Lower lobe of right lung (tissue), 2 donors: ENCODE measurements around the gene PICALM. TPM values are rescaled to one million over a fixed set of nuclear protein-coding genes. Genes with fewer than 3 reads are reported as not detected.

Experiments
- ATAC-seq, 2 donors: fragments of 200-7000 bp; cut with Tn5 transposase; one replicate each; pipeline ENCODE4 v1.9.1; 2020 to 2022; ENCODE audit warnings: mild to moderate bottlenecking in 2 of 2, moderate library complexity in 2 of 2
- DNase-seq: peaks from one replicate; pipeline ENCODE4 v3.0.0-alpha.2; 2020
- H3K27ac ChIP-seq: fragments of 200-600 bp; one replicate; pipeline ENCODE4 v1.8.0; 2022
- H3K27me3 ChIP-seq: fragments of 200-600 bp; one replicate; pipeline ENCODE4 v1.8.0; 2022; ENCODE audit warnings: low read depth
- H3K36me3 ChIP-seq: fragments of 200-600 bp; one replicate; pipeline ENCODE4 v1.8.0; 2022; ENCODE audit warnings: mild to moderate bottlenecking
- H3K4me1 ChIP-seq: fragments of 200-600 bp; one replicate; pipeline ENCODE4 v1.8.0; 2022
- H3K4me3 ChIP-seq: fragments of 200-600 bp; one replicate; pipeline ENCODE4 v1.8.0; 2022; ENCODE audit warnings: mild to moderate bottlenecking
- H3K9me3 ChIP-seq: fragments of 200-600 bp; one replicate; pipeline ENCODE4 v1.8.0; 2022
- intact Hi-C: fragments of 100-400 bp; cut with DNase I; formaldehyde crosslinking; loops from one replicate; pipeline ENCODE4 v1.11.0; 2022
- total RNA-seq: library from RNA; stranded (reverse); fragmentation: NEBNext Ultra II Directional; extraction: Animal tissue kit (Norgen Biotek cat#: 25700); gene quantifications from one replicate; pipeline ENCODE4 v1.2.1, GENCODE V29; 2021
- TF ChIP-seq, protein P1 (sequence below): fragments of 200-600 bp; IDR thresholded peaks from one replicate; pipeline ENCODE4 v1.8.0; 2022; ENCODE audit warnings: antibody characterized with exemption, mild to moderate bottlenecking
- donor health status: DM: no; HTN: yes; CAD: no; lungs with severe emphysema.

Gene PICALM
- total RNA-seq, 1 donor from 2014 or later: 190 TPM

DNA sequence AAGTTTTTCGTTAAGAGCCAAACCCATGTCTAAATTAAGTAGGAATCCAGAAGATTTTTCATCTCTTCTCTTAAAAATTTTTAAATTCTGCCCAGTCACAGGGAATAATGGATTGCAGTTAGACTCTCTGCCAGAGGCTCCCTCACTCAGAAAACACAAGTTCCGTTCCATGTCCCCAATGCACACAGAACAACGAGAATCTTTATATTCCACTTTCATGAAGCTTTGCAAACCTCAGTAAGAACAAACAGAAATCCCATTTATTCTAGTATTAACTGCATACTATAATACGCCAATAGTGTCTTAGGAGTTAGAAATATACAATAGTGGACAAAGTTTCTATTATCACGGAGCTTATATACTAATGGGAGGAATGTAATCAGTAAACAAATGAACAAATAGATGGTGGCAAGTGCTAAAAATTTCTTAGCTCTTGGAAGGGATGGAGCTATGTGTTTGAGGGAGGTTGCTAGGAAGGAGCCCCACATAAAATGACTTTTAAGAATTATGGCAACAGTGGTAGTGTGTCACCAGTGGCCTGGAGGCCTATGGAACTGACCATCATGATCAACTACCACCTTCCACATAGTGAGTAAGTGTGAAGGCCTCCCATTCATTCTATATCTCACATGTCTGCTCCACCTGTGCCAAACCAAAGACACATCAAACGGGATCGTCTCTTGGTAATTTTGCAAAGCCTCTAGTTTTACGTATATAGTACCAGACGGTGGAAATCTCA, 24.9 kb downstream of the PICALM start:
- DNase-seq (no peak), ATAC-seq (no peak)
- TF ChIP-seq, protein P1, sequence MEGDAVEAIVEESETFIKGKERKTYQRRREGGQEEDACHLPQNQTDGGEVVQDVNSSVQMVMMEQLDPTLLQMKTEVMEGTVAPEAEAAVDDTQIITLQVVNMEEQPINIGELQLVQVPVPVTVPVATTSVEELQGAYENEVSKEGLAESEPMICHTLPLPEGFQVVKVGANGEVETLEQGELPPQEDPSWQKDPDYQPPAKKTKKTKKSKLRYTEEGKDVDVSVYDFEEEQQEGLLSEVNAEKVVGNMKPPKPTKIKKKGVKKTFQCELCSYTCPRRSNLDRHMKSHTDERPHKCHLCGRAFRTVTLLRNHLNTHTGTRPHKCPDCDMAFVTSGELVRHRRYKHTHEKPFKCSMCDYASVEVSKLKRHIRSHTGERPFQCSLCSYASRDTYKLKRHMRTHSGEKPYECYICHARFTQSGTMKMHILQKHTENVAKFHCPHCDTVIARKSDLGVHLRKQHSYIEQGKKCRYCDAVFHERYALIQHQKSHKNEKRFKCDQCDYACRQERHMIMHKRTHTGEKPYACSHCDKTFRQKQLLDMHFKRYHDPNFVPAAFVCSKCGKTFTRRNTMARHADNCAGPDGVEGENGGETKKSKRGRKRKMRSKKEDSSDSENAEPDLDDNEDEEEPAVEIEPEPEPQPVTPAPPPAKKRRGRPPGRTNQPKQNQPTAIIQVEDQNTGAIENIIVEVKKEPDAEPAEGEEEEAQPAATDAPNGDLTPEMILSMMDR: no peak
- peaks cover 87% of the 10 kb centered on the region for H3K4me1 ChIP-seq
- H3K27ac ChIP-seq: no peak overlapping the region
- H3K27me3 ChIP-seq: no peaks in the 10 kb centered on the region
- no peak overlapping the region for H3K4me3 ChIP-seq
- no peaks in the 10 kb centered on the region for H3K36me3 ChIP-seq
- H3K9me3 ChIP-seq: no peaks in the 10 kb centered on the region
- intact Hi-C loops: loop anchor here (10.0 kb wide), 1 partner anchor 151 kb away; no protein-coding TSS in a partner anchor

DNA sequence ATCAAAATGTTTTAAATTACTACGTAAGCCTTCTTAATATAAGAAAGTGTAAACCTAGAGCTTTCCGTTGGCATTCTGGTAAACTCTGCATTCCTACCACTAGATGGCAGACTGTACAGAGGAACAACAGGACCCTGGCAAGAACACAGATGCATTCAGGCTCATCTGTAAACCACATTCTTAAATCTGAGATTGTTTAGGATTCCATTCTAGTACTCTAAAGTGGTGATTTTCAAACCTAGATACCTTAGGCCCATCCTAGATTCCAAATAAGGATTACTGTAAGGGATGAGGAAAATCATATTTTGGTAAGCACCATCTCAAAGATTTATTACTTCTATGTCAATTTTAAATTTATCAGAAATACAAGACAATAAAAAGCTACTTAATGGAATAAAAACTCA, 26.9 kb downstream of the PICALM start:
- intact Hi-C loops: loop anchor here (10.0 kb wide), 1 partner anchor 153 kb away; no protein-coding TSS in a partner anchor
- Histone ChIP-seq H3K4me1 (peaks cover 67% of the 10 kb centered on the region), H3K27ac (peak overlapping the region; percentile 12)

DNA sequence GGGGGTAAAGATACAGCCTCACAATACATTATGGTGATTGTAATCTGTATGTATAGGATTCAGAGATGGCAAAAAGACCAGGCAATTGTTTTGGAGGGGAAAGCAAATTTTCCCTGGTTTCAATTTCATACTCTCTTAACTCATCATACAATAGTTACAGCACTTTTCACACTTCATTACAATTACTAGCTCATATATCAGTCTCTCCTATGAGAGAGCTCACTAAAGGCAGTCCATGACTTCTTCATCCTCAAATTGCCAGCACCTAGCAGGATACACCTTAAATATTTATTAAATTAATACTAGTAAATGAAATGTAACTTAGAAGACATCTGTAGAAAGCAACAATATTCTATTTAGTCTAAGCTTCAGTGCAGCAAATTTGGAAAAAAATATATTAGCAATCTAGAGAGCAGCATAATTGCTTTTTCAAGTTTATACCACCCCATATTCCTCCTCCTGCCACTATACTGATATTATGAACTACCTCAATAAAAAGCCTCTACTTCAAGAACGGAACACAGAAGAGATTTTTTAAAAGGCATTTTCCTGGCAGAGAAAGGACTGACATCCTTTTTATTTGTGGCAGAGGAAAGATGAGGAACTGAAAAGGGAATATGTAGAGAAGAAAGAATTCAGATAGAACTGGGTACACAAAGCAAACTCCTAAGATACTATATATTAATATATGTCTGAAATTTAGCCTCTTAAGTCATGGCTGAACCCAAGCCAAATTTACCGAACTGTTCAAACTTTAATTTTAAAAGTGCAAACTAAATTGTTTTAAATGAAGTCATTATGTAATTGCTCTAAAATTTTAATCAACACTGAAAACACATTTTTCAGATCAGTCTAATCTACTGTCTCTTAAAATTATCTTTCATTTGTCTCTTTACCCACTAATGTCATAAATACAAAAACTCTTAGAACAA, 27.7 kb downstream of the PICALM start:
- TF ChIP-seq, protein P1: no peak
- intact Hi-C loops: loop anchor here (10.0 kb wide), 1 partner anchor 154 kb away; no protein-coding TSS in a partner anchor
- no peaks in the 10 kb centered on the region for H3K36me3 ChIP-seq
- H3K4me3 ChIP-seq: peak overlapping the region; percentile 25
- no peaks in the 10 kb centered on the region for H3K9me3 ChIP-seq
- H3K27me3 ChIP-seq: no peaks in the 10 kb centered on the region
- no peak for ATAC-seq
- H3K27ac ChIP-seq: peak overlapping the region; percentile 12
- H3K4me1 ChIP-seq: peaks cover 60% of the 10 kb centered on the region
- DNase-seq: no peak

More for the DNA sequence above, 26.9 kb downstream of the PICALM start:
- Histone ChIP-seq H3K4me3 (peak overlapping the region; percentile 25), H3K36me3 (no peaks in the 10 kb centered on the region), H3K27me3 (no peaks in the 10 kb centered on the region), H3K9me3 (no peaks in the 10 kb centered on the region)
- peak; percentile 92 to 95 for ATAC-seq
- DNase-seq: no peak
- TF ChIP-seq, protein P1: peak; percentile 91

DNA sequence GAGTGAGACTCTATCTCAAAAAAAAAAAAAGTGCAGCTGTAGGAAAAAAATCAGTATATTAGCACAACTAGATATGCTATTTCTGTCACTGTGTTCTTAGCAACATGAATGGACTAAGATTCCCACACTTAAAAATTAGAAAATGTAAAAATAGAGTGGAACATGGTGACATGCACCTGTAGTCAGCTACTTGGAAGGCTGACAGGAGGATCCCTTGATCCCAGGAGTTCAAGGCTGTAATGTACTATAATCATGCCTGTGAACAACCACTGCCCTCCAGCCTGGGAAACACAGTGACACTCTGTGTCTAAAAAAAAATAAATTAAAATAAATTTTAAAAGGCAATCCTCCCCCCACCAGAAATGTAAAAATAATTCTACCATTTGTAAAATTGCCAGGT, 29.8 kb downstream of the PICALM start:
- Histone ChIP-seq H3K27me3 (no peaks in the 10 kb centered on the region), H3K36me3 (no peaks in the 10 kb centered on the region), H3K9me3 (no peaks in the 10 kb centered on the region), H3K27ac (no peak overlapping the region), H3K4me3 (no peak overlapping the region), H3K4me1 (peaks cover 58% of the 10 kb centered on the region)
- intact Hi-C loops: no loop called here
- no peak for ATAC-seq
- no peak for DNase-seq
- TF ChIP-seq, protein P1: no peak

DNA sequence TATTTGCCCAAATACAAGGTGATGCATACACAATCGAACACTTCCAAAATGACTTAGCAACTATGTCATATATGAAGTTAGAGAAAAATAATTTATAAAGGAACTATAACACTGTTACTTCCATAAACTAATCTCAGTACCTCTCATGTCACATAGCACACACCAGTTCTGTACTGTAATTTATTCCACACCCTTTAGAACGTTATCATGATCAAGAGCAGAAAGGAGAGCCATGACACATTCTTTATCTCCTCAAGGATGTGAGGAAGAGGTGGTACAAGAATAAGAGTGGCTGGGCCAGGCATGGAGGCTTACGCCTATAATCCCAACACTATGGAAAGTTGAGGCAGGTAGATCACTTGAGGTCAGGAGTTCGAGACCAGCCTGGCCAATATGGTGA, 31.1 kb downstream of the PICALM start:
- no peaks in the 10 kb centered on the region for H3K36me3 ChIP-seq
- DNase-seq (no peak), ATAC-seq (no peak)
- intact Hi-C loops: no loop called here
- no peaks in the 10 kb centered on the region for H3K27me3 ChIP-seq
- H3K9me3 ChIP-seq: no peaks in the 10 kb centered on the region
- H3K4me3 ChIP-seq: no peak overlapping the region
- TF ChIP-seq, protein P1: no peak
- peaks cover 59% of the 10 kb centered on the region for H3K4me1 ChIP-seq
- no peak overlapping the region for H3K27ac ChIP-seq
